IgD-negative memory B cell (primary cell): Measurements from ENCODE around the gene SMNDC1. TPM values are rescaled to one million over a fixed set of nuclear protein-coding genes. Genes with fewer than 3 reads are reported as not detected.

Experiments
- H3K27ac Mint-ChIP-seq, 3 donors: one replicate each; pipeline ENCODE4 v1.8.0; 2020 to 2022; ENCODE audit warnings: mild to moderate bottlenecking in 3 of 3, mixed read lengths in 3 of 3, moderate library complexity in 1 of 3
- H3K27me3 Mint-ChIP-seq: one replicate; pipeline ENCODE4 v1.8.0; 2021; ENCODE audit warnings: mixed read lengths
- H3K36me3 Mint-ChIP-seq: one replicate; pipeline ENCODE4 v1.8.0; 2020; ENCODE audit warnings: mild to moderate bottlenecking, mixed read lengths
- H3K4me1 Mint-ChIP-seq, 3 donors: one replicate each; pipeline ENCODE4 v1.8.0; 2020 to 2022; ENCODE audit warnings: mixed read lengths in 3 of 3, mild to moderate bottlenecking in 1 of 3
- H3K4me3 Mint-ChIP-seq, 4 donors: one replicate each; pipeline ENCODE4 v1.8.0; 2020 to 2022; ENCODE audit warnings: mild to moderate bottlenecking in 4 of 4, mixed read lengths in 4 of 4, moderate library complexity in 3 of 4
- H3K9me3 Mint-ChIP-seq, 3 donors: one replicate each; pipeline ENCODE4 v1.8.0; 2020 to 2021; ENCODE audit warnings: mixed read lengths in 3 of 3, mild to moderate bottlenecking in 1 of 3
- polyA plus RNA-seq: library from polyadenylated mRNA; unstranded; fragments of 300-500 nt; fragmentation: Illumina TruSeq; gene quantifications from one replicate; pipeline ENCODE4 v1.2.3, GENCODE V29; 2021

Gene SMNDC1
- polyA plus RNA-seq, 1 donor from 2014 or later, result 20.4 TPM

DNA sequence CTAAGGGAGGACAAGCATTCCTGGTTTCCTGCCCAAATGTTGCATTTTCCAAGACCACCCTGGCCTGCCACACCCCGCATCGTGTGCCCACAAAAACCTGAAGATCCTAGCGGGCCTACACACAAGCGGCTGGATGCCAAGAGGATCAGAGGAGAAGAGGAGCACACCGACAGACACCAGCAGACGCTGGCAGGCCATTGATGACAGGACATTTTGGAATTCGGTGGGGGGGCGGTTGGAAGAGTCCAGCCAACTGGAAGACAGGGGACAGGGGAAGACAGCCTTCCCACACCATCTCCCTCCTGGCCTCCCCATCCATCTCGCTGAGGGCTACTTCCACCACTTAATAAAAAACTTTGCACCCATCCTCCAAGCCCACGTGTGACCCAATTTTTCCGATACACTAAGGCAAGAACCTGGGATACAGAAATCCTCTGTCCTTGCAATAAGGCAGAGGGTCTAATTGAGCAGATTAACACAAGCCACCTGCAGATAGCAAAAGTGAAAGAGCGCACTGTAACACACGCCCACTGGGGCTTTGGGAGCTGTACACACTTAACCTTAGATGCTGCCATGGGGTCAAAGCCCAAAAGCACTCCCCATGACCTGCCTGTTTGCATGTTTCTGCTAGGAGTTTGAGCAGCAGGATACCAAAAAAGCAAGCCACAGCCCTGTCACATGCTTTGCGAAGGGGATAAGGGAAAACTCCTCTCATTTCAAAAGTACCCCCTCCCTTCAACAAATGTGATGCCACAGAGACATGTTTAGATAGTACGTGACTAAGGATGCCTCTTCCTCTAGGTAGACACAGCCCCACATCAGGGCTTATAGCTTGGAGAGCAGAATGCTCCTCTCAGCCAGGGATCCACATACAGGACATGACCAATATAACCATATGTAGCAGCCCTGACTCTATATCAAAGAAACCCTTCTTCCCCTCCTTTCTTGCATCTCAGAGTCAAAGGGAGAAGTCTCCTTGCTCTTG lies 13.4 kb upstream of the SMNDC1 start:
- peaks cover 2% of the 10 kb centered on the region for H3K36me3 Mint-ChIP-seq
- H3K27ac Mint-ChIP-seq, result no peak overlapping the region
- no peaks in the 10 kb centered on the region for H3K27me3 Mint-ChIP-seq
- peaks cover 0 to 4% (median 2%) of the 10 kb centered on the region in 3 donors for H3K9me3 Mint-ChIP-seq
- H3K4me3 Mint-ChIP-seq, result no peak overlapping the region
- no peaks in the 10 kb centered on the region for H3K4me1 Mint-ChIP-seq

DNA sequence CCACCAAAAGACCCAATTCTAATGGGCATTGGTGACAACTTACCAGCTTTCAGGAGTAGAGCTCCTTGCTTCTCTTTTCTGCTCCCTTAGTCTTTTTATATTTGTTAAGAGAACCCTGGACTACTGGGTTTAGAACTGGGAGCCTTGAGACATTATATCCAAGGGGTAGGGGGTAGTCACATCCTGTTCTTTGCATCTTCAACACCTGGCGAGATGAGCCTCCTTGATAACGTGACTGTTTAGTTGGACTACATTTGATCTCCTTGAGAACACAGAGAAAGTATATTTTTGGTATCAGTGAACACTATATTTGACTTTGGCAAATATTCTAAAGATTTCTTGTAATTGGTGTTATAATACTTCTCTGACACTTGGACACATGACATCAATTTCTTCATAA lies 9.0 kb upstream of the SMNDC1 start:
- H3K27ac Mint-ChIP-seq, result no peak overlapping the region
- H3K9me3 Mint-ChIP-seq, result no peaks in the 10 kb centered on the region
- H3K4me3 Mint-ChIP-seq, result no peak overlapping the region
- no peaks in the 10 kb centered on the region for H3K36me3 Mint-ChIP-seq
- no peaks in the 10 kb centered on the region for H3K4me1 Mint-ChIP-seq
- no peaks in the 10 kb centered on the region for H3K27me3 Mint-ChIP-seq

- no peaks in the 10 kb centered on the region for H3K36me3 Mint-ChIP-seq
- H3K4me3 Mint-ChIP-seq, result no peak overlapping the region
- H3K27me3 Mint-ChIP-seq, result no peaks in the 10 kb centered on the region
- no peak overlapping the region for H3K27ac Mint-ChIP-seq
- H3K4me1 Mint-ChIP-seq, result no peaks in the 10 kb centered on the region
- H3K9me3 Mint-ChIP-seq, result no peaks in the 10 kb centered on the region
Measured at GRCh38 chr10:110312206-110312605, 7.5 kb upstream of the SMNDC1 start.

DNA sequence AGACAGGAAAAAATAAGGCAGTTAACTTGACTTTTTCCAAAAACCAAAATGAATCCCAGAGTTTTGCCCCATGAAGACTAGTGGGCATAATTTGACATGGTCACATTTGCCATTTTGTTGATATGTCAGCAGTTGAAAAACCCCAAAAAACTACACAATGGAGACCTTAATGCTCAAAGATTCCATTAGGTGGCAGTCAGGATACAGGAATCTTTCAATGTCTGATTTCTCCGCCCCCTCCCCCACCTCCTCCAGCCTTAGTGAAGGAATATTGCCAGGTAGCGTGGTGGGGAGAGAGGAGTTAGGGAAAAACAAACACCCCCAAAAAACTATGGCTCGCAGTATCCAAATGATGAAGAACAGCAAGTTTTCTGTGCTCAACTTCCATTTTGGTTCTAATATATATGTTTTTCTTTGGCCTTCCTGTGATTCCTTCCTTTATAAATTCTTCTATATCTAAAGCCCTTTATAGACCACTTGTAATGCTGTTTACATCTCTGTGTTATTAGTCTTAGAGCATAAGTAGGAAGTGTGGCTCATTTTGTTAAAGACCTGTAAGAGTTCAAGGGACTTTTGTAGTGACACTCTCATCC lies 6.7 kb upstream of the SMNDC1 start:
- no peak overlapping the region for H3K27ac Mint-ChIP-seq
- no peaks in the 10 kb centered on the region for H3K27me3 Mint-ChIP-seq
- H3K36me3 Mint-ChIP-seq, result no peaks in the 10 kb centered on the region
- H3K4me3 Mint-ChIP-seq, result no peak overlapping the region
- no peaks in the 10 kb centered on the region for H3K9me3 Mint-ChIP-seq
- H3K4me1 Mint-ChIP-seq, result no peaks in the 10 kb centered on the region

DNA sequence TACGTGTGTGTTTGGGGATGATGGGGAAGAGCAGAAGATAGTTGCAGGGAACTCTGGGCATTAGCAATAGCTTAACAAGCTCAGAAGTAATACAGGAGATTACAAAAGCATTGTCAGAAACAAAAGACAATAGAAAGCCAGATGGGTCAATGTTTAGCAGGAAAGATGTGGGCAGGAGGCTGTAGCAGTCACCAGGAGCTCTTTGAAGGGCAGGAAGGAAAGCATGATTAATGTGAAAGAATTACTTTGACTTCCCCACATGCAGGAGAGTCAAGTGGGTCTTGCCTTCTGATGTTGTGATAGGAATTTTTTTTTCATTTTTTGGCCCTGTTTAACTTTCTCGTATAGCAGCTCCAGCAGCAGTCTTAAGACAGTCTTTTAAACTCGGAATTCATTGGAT lies 6.0 kb upstream of the SMNDC1 start:
- Mint-ChIP-seq H3K9me3 (peaks cover 0 to 1% (median 0%) of the 10 kb centered on the region in 3 donors), H3K4me3 (no peak overlapping the region), H3K4me1 (peaks cover 4 to 5% (median 4%) of the 10 kb centered on the region in 3 donors), H3K36me3 (no peaks in the 10 kb centered on the region), H3K27me3 (no peaks in the 10 kb centered on the region), H3K27ac (no peak overlapping the region)

GRCh38 chr10:110307805-110308204 lies 3.1 kb upstream of the SMNDC1 start:
- H3K9me3 Mint-ChIP-seq, result peaks cover 0 to 3% (median 1%) of the 10 kb centered on the region in 3 donors
- no peaks in the 10 kb centered on the region for H3K36me3 Mint-ChIP-seq
- H3K27ac Mint-ChIP-seq, result no peak overlapping the region
- peaks cover 14 to 26% (median 16%) of the 10 kb centered on the region in 3 donors for H3K4me1 Mint-ChIP-seq
- H3K4me3 Mint-ChIP-seq, result peak overlapping the region in 1 of 4 donors; percentile 41
- H3K27me3 Mint-ChIP-seq, result no peaks in the 10 kb centered on the region

- Mint-ChIP-seq H3K9me3 (peaks cover 0 to 3% (median 1%) of the 10 kb centered on the region in 3 donors), H3K27ac (peak overlapping the region in 2 of 3 donors; percentile 9 to 11), H3K4me3 (peak overlapping the region in 3 of 4 donors; percentile 6 to 68 (median 26)), H3K36me3 (no peaks in the 10 kb centered on the region), H3K27me3 (no peaks in the 10 kb centered on the region), H3K4me1 (peaks cover 18 to 30% (median 24%) of the 10 kb centered on the region in 3 donors)
Measured at GRCh38 chr10:110306452-110306768, 1.7 kb upstream of the SMNDC1 start.

GRCh38 chr10:110305767-110306451 lies 1.2 kb upstream of the SMNDC1 start:
- Mint-ChIP-seq H3K4me1 (peaks cover 20 to 34% (median 29%) of the 10 kb centered on the region in 3 donors), H3K9me3 (peaks cover 0 to 3% (median 1%) of the 10 kb centered on the region in 3 donors), H3K4me3 (peak overlapping the region; percentile 64 to 100 (median 97)), H3K27ac (peak overlapping the region; percentile 64 to 100 (median 95)), H3K36me3 (no peaks in the 10 kb centered on the region), H3K27me3 (no peaks in the 10 kb centered on the region)

DNA sequence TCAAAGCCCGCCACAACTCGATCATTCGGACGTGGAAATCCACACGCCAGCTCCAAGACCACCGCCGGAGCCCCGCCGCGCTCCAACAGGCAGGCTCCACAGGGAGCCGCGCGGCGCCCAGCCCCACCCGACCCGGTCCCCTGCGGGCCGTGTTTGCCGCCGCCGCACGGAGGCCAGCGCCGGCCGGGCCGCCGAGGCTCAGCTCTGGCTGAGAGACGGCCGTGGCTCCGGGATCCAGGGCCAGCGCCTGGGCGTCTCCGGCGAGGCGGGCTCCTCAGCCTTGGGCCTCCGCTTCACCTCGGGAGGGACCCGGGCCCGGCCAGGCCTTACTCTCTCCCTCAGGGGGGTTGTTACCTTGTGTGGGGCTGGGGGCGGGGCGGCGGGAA lies 333 bp downstream of the SMNDC1 start:
- peaks cover 22 to 44% (median 31%) of the 10 kb centered on the region in 3 donors for H3K4me1 Mint-ChIP-seq
- H3K4me3 Mint-ChIP-seq, result peak overlapping the region; percentile 96 to 100 (median 97)
- peak overlapping the region; percentile 95 to 100 (median 99) for H3K27ac Mint-ChIP-seq
- H3K36me3 Mint-ChIP-seq, result no peaks in the 10 kb centered on the region
- H3K27me3 Mint-ChIP-seq, result no peaks in the 10 kb centered on the region
- peaks cover 0 to 3% (median 1%) of the 10 kb centered on the region in 3 donors for H3K9me3 Mint-ChIP-seq

DNA sequence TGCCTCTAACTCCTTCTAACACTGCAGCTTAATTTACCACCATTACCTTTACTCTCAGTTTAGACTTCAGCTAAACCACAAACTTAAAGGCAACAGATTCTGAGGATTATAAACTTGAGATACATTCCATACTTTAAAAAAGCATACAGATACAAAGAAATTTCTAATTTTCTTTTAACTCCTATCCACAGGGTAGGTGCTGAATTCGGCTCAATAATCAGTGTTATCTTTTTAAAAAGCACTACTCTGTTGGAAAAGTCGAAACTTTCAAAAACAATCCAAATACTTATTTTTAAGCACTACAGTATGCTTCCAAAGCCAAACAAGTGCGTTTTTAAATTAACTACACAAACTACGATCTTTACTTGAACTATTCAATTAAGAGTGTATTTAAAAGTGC lies 1.0 kb downstream of the SMNDC1 start:
- no peaks in the 10 kb centered on the region for H3K27me3 Mint-ChIP-seq
- H3K36me3 Mint-ChIP-seq, result no peaks in the 10 kb centered on the region
- peak overlapping the region; percentile 93 to 98 (median 96) for H3K4me3 Mint-ChIP-seq
- peak overlapping the region in 2 of 3 donors; percentile 78 to 100 for H3K27ac Mint-ChIP-seq
- peaks cover 22 to 47% (median 31%) of the 10 kb centered on the region in 3 donors for H3K4me1 Mint-ChIP-seq
- H3K9me3 Mint-ChIP-seq, result peaks cover 0 to 3% (median 1%) of the 10 kb centered on the region in 3 donors

- Mint-ChIP-seq H3K9me3 (peaks cover 0 to 3% (median 0%) of the 10 kb centered on the region in 3 donors), H3K36me3 (peaks cover 3% of the 10 kb centered on the region), H3K4me1 (peaks cover 23 to 47% (median 26%) of the 10 kb centered on the region in 3 donors), H3K4me3 (peak overlapping the region in 1 of 4 donors; percentile 86), H3K27ac (peak overlapping the region in 2 of 3 donors; percentile 23 to 44), H3K27me3 (no peaks in the 10 kb centered on the region)
Measured at GRCh38 chr10:110300486-110300986, 4.2 kb downstream of the SMNDC1 start.

- peaks cover 6% of the 10 kb centered on the region for H3K36me3 Mint-ChIP-seq
- no peak overlapping the region for H3K4me3 Mint-ChIP-seq
- H3K27ac Mint-ChIP-seq, result no peak overlapping the region
- H3K4me1 Mint-ChIP-seq, result peaks cover 12 to 25% (median 12%) of the 10 kb centered on the region in 3 donors
- H3K9me3 Mint-ChIP-seq, result no peaks in the 10 kb centered on the region
- no peaks in the 10 kb centered on the region for H3K27me3 Mint-ChIP-seq
Measured at GRCh38 chr10:110296966-110297365, 7.8 kb downstream of the SMNDC1 start.

GRCh38 chr10:110286841-110287240 lies 17.9 kb downstream of the SMNDC1 start:
- H3K4me1 Mint-ChIP-seq, result peaks cover 10 to 16% (median 13%) of the 10 kb centered on the region in 3 donors
- no peaks in the 10 kb centered on the region for H3K36me3 Mint-ChIP-seq
- H3K9me3 Mint-ChIP-seq, result no peaks in the 10 kb centered on the region
- H3K27me3 Mint-ChIP-seq, result no peaks in the 10 kb centered on the region
- no peak overlapping the region for H3K4me3 Mint-ChIP-seq
- H3K27ac Mint-ChIP-seq, result peak overlapping the region in 1 of 3 donors; percentile 11

- Mint-ChIP-seq H3K4me3 (no peak overlapping the region), H3K9me3 (no peaks in the 10 kb centered on the region), H3K27me3 (no peaks in the 10 kb centered on the region), H3K4me1 (peaks cover 10 to 16% (median 13%) of the 10 kb centered on the region in 3 donors), H3K27ac (no peak overlapping the region), H3K36me3 (no peaks in the 10 kb centered on the region)
Measured at GRCh38 chr10:110285501-110285900, 19.2 kb downstream of the SMNDC1 start.

DNA sequence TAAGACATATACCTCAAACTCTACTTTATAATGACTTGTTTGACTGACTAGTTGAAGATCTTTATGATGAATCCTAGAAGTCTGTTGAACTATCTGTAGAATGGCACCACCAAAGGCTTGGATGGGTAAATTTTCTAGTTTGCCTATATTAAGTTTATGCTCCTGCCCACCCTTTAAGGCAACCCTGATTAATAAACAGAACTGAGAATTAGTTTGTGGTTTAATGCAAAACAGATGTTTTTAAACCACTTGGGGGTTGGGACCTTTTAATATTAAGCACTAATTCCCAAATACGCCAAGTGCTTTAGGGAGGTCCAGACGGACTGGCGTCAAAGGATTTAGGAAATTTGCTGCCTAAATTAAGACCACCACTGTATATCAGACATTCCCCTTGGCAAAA lies 20.5 kb downstream of the SMNDC1 start:
- Mint-ChIP-seq H3K36me3 (no peaks in the 10 kb centered on the region), H3K4me3 (no peak overlapping the region), H3K27ac (no peak overlapping the region), H3K9me3 (no peaks in the 10 kb centered on the region), H3K4me1 (peaks cover 12 to 18% (median 15%) of the 10 kb centered on the region in 3 donors), H3K27me3 (peaks cover under 1% of the 10 kb centered on the region)
